Adrenal gland (tissue), 5 donors: ENCODE data around the gene SMARCAD1.

Experiments used
- POLR2A ChIP-seq, 2 donors: fragments of 450-650 bp; IDR thresholded peaks; one replicate each; pipeline ENCODE4 v1.6.1; 2017; ENCODE audit warnings: antibody characterized with exemption in 2 of 2, mild to moderate bottlenecking in 2 of 2, moderate library complexity in 1 of 2
- TF ChIP-seq, protein P1 (sequence below), 6 experiments: fragments of 450-650 bp in 4 of 6; fragments of 200-600 bp in 2 of 6; sonication (generic) in 1 of 6; IDR thresholded peaks; 1 replicate in 5 of 6; 2 replicates in 1 of 6; pipeline versions ENCODE4 v1.5.1 to v1.8.0; 2016 to 2021; ENCODE audit warnings: antibody characterized with exemption in 6 of 6, mild to moderate bottlenecking in 2 of 6, moderate library complexity in 1 of 6
- donor health status: DM: no; HTN: no; CAD: no.

GRCh38 chr4:94253036-94253435 lies 45.4 kb downstream of the SMARCAD1 start:
- TF ChIP-seq, protein P1, sequence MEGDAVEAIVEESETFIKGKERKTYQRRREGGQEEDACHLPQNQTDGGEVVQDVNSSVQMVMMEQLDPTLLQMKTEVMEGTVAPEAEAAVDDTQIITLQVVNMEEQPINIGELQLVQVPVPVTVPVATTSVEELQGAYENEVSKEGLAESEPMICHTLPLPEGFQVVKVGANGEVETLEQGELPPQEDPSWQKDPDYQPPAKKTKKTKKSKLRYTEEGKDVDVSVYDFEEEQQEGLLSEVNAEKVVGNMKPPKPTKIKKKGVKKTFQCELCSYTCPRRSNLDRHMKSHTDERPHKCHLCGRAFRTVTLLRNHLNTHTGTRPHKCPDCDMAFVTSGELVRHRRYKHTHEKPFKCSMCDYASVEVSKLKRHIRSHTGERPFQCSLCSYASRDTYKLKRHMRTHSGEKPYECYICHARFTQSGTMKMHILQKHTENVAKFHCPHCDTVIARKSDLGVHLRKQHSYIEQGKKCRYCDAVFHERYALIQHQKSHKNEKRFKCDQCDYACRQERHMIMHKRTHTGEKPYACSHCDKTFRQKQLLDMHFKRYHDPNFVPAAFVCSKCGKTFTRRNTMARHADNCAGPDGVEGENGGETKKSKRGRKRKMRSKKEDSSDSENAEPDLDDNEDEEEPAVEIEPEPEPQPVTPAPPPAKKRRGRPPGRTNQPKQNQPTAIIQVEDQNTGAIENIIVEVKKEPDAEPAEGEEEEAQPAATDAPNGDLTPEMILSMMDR (IDR thresholded peaks at IDR 0.05): no peak
- TF ChIP-seq POLR2A (IDR thresholded peaks at IDR 0.05): no peak
